ENCODE data around the gene RIIAD1.

Gene RIIAD1

GRCh38 chr1:151775894-151776664, 54.8 kb downstream of the RIIAD1 start:
- Histone ChIP-seq H3K27ac (no peak overlapping the region), H3K9me3 (no peaks in the 10 kb centered on the region), H3K27me3 (no peaks in the 10 kb centered on the region), H3K36me3 (no peaks in the 10 kb centered on the region), H3K4me1 (ENCODE audit: control insufficient read depth in 1 of 2, insufficient read depth in 1 of 2, low read depth in 1 of 2, low read length in 1 of 2) (no peaks in the 10 kb centered on the region), H3K4me3 (ENCODE audit: low read depth in 1 of 2, low read length in 1 of 2) (no peak overlapping the region)
- no peak for TF ChIP-seq CTCF (IDR thresholded peaks at IDR 0.05)

GRCh38 chr1:151776665-151777062, 55.3 kb downstream of the RIIAD1 start:
- H3K4me1 ChIP-seq (ENCODE audit: control insufficient read depth in 1 of 2, insufficient read depth in 1 of 2, low read depth in 1 of 2, low read length in 1 of 2): no peaks in the 10 kb centered on the region
- no peaks in the 10 kb centered on the region for H3K36me3 ChIP-seq
- no peak overlapping the region for H3K4me3 ChIP-seq (ENCODE audit: low read depth in 1 of 2, low read length in 1 of 2)
- H3K9me3 ChIP-seq: no peaks in the 10 kb centered on the region
- H3K27ac ChIP-seq: no peak overlapping the region
- H3K27me3 ChIP-seq: no peaks in the 10 kb centered on the region
- no peak for TF ChIP-seq CTCF (IDR thresholded peaks at IDR 0.05)

- H3K36me3 ChIP-seq: no peaks in the 10 kb centered on the region
- no peaks in the 10 kb centered on the region for H3K9me3 ChIP-seq
- H3K4me3 ChIP-seq (ENCODE audit: low read depth in 1 of 2, low read length in 1 of 2): no peak overlapping the region
- no peak for TF ChIP-seq CTCF (IDR thresholded peaks at IDR 0.05)
- no peak overlapping the region for H3K27ac ChIP-seq
- H3K4me1 ChIP-seq (ENCODE audit: control insufficient read depth in 1 of 2, insufficient read depth in 1 of 2, low read depth in 1 of 2, low read length in 1 of 2): no peaks in the 10 kb centered on the region
- H3K27me3 ChIP-seq: no peaks in the 10 kb centered on the region
These were observed 56.0 kb downstream of the RIIAD1 start for GRCh38 chr1:151777317-151777716.

All from neutrophil (primary cell).